Measurements from ENCODE around the gene MTOR.

DNA sequence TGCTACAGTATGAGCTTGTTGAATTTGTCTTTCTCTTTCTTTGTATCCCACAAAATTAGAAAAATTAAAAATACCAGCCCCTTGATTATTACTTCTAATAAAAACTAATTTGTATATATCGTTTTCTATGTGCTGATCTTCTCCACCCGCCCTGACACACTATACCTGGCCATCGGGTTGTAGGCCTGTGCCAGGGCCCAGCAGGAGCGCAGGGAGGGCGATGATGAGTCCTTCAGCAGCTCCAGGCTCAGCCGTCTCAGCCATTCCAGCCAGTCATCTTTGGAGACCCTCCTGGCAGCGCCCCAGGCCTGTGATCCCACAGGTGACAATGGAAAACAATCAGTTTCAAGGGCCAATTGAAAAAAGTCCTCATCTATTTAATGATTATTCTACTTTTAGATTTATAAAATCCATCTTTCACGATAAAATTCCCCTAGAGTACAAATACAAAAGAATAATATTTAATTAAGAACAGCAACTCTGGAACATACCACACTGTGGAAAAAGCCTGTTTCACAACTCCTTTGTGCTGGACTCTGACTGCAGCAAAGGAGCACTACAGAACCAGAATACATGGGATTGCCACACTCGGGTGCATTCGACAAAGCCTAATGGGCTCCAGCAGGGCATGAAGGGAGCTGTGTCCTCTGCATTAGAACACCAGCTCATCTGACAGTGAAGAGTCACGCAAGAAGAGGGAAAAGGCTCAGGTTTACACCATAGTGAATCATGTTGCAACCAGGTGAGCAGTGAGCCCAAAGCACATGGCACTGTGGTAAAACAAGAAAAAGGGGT, 57.8 kb downstream of the MTOR start:
- TF ChIP-seq EZH2 (IDR thresholded peaks at IDR 0.05) (no peak), POLR2AphosphoS5 (IDR thresholded peaks at IDR 0.05; ENCODE audit: borderline replicate concordance, low read depth, low read length) (no peak), FOXP2 (optimal IDR thresholded peaks at IDR 0.05; ENCODE audit: control extremely low read depth, extremely low read length, insufficient read depth) (no peak)
